HepG2 (cell line): ENCODE data around the gene FHL3. TPM values are rescaled to one million over a fixed set of nuclear protein-coding genes. Genes with fewer than 3 reads are reported as not detected.

Experiments
- MYC ChIP-seq: sonication (generic); formaldehyde crosslinking; IDR thresholded peaks from 2 replicates; pipeline ENCODE4 v1.9.0; 2021; ENCODE audit warnings: missing genetic modification reagents, borderline replicate concordance
- SAP130 ChIP-seq: IDR thresholded peaks from 2 replicates; pipeline ENCODE4 v1.6.1; 2016; ENCODE audit warnings: low read depth
- ZBTB38 ChIP-seq: sonication (generic); formaldehyde crosslinking; IDR thresholded peaks from 2 replicates; pipeline ENCODE4 v1.5.1; 2020; ENCODE audit warnings: mild to moderate bottlenecking, missing genetic modification reagents
- polyA plus RNA-seq, 8 experiments: library from polyadenylated mRNA; depleted of rRNA in 3 of 8; stranded (reverse) in 7 of 8; unstranded in 1 of 8; fragments of >200 nt; fragmentation: Illumina TruSeq in 4 of 8; extraction: Trizol in 4 of 8; gene quantifications; 2 replicates each; pipeline versions ENCODE4 v1.2.1 to v1.2.3, GENCODE V29; 2011 to 2016; ENCODE audit warnings: low read depth in 4 of 8, missing spikeins in 1 of 8, mixed read lengths in 1 of 8; ENCODE audit not compliant: insufficient read depth in 1 of 8
- total RNA-seq, 5 experiments: library from RNA; depleted of rRNA; stranded (reverse); fragments of >200 nt; fragmentation: Illumina TruSeq; extraction: Trizol; gene quantifications; 2 replicates each; pipeline ENCODE4 v1.2.3, GENCODE V29; 2016; ENCODE audit warnings: low read depth in 1 of 5
- TF ChIP-seq, protein P1 (sequence below): sonication (generic); formaldehyde crosslinking; IDR thresholded peaks from 2 replicates; pipeline ENCODE4 v1.5.0; 2020; ENCODE audit warnings: mild to moderate bottlenecking, missing genetic modification reagents, borderline replicate concordance
- TF ChIP-seq, protein P2 (sequence below): sonication (generic); formaldehyde crosslinking; IDR thresholded peaks from 2 replicates; pipeline ENCODE4 v1.5.1; 2020; ENCODE audit warnings: mild to moderate bottlenecking, missing genetic modification reagents, moderate library complexity
- TF ChIP-seq, protein P3 (sequence below): sonication (generic); formaldehyde crosslinking; IDR thresholded peaks from 2 replicates; pipeline ENCODE4 v1.4.0; 2020; ENCODE audit warnings: missing genetic modification reagents

The FHL3 gene
- total and polyA plus RNA-seq, 2 of the 13 experiments (the other 11 are each of a cell fraction or from before 2014, with no cell fraction given), result 2.8 to 6.6 TPM

DNA sequence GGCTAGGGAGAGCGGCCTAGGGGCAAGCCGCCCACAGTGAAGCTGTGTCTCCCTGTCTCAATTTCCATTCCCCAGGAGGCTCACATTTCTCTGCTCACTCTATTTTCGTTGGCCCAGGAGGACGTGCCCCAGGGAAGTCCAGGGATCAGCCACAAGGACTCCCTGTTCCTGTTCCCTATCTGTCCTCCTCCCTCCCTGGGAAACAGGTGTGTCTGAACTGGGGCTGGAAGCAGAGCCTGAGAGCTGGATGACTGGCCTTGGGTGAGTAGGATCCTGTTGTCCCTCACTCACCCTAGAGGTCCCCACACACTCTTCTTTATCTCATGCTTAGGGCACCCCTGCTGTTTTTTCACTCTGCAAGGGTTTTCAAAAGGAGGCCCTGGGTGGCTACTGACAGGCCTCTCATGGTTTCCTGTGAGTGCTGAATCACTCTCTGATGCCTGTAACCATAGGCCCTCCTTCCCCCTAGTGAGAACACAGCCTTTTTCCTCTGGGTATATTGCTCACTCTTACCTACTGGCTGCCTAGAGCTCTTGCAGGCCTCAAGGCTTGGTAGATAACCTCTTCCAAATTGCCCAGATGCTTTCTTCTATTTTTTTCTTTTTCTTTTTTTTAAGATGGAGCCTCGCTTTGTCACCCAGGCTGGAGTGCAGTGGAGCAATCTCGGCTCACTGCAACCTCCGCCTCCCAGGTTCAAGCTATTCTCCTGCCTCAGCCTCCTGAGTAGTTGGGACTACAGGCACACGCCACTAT, 4.0 kb upstream of the FHL3 start (continued):
- TF ChIP-seq, protein P1, sequence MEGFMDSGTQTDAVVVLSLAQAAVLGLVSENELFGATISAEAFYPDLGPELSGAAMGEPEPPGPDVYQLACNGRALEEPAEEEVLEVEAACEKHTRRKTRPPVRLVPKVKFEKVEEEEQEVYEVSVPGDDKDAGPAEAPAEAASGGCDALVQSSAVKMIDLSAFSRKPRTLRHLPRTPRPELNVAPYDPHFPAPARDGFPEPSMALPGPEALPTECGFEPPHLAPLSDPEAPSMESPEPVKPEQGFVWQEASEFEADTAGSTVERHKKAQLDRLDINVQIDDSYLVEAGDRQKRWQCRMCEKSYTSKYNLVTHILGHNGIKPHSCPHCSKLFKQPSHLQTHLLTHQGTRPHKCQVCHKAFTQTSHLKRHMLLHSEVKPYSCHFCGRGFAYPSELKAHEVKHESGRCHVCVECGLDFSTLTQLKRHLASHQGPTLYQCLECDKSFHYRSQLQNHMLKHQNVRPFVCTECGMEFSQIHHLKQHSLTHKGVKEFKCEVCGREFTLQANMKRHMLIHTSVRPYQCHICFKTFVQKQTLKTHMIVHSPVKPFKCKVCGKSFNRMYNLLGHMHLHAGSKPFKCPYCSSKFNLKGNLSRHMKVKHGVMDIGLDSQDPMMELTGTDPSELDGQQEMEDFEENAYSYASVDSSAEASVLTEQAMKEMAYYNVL (CRISPR knock-in tag), result no peak
- TF ChIP-seq ZBTB38, result peak; percentile 51; the same call in 1 of the 2 replicates
- 0 out of 2 replicates have a peak, but pooled peaks have one; percentile 28 for TF ChIP-seq MYC (CRISPR knock-in tag)
- TF ChIP-seq, protein P2, sequence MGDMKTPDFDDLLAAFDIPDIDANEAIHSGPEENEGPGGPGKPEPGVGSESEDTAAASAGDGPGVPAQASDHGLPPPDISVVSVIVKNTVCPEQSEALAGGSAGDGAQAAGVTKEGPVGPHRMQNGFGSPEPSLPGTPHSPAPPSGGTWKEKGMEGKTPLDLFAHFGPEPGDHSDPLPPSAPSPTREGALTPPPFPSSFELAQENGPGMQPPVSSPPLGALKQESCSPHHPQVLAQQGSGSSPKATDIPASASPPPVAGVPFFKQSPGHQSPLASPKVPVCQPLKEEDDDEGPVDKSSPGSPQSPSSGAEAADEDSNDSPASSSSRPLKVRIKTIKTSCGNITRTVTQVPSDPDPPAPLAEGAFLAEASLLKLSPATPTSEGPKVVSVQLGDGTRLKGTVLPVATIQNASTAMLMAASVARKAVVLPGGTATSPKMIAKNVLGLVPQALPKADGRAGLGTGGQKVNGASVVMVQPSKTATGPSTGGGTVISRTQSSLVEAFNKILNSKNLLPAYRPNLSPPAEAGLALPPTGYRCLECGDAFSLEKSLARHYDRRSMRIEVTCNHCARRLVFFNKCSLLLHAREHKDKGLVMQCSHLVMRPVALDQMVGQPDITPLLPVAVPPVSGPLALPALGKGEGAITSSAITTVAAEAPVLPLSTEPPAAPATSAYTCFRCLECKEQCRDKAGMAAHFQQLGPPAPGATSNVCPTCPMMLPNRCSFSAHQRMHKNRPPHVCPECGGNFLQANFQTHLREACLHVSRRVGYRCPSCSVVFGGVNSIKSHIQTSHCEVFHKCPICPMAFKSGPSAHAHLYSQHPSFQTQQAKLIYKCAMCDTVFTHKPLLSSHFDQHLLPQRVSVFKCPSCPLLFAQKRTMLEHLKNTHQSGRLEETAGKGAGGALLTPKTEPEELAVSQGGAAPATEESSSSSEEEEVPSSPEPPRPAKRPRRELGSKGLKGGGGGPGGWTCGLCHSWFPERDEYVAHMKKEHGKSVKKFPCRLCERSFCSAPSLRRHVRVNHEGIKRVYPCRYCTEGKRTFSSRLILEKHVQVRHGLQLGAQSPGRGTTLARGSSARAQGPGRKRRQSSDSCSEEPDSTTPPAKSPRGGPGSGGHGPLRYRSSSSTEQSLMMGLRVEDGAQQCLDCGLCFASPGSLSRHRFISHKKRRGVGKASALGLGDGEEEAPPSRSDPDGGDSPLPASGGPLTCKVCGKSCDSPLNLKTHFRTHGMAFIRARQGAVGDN (CRISPR knock-in tag), result peak; percentile 36; the same call in 1 of the 2 replicates
- peak; percentile 34; the same call in 1 of the 2 replicates for TF ChIP-seq SAP130
- TF ChIP-seq, protein P3, sequence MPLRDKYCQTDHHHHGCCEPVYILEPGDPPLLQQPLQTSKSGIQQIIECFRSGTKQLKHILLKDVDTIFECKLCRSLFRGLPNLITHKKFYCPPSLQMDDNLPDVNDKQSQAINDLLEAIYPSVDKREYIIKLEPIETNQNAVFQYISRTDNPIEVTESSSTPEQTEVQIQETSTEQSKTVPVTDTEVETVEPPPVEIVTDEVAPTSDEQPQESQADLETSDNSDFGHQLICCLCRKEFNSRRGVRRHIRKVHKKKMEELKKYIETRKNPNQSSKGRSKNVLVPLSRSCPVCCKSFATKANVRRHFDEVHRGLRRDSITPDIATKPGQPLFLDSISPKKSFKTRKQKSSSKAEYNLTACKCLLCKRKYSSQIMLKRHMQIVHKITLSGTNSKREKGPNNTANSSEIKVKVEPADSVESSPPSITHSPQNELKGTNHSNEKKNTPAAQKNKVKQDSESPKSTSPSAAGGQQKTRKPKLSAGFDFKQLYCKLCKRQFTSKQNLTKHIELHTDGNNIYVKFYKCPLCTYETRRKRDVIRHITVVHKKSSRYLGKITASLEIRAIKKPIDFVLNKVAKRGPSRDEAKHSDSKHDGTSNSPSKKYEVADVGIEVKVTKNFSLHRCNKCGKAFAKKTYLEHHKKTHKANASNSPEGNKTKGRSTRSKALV (CRISPR knock-in tag), result no peak
